SKM-1 (cell line): Measurements from ENCODE around the gene GALNT17.

Experiments used
- DNase-seq: peaks from one replicate; lab custom pipeline; 2025; ENCODE audit not compliant: unreplicated experiment; lab: John Stamatoyannopoulos, UW

Gene GALNT17

DNA sequence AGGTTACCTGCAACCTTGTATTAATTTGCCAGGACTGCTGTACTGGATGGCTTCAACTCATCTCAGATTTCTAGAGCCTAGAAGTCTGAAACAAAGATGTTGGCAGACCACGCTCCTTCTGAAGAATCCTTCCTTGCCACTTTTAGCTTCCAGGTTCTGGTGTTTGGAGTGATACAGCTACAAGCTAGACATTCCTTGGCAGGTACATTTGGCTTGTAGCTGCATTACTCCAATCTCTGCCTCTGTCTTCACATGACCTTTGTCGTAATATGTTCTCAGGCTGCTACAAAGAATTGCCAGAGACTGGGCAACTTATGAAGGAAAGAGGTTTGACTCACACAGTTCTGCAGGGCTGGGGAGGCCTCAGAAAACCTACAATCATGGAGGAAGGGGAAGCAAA lies 146.3 kb downstream of the GALNT17 start:
- DNase-seq, result no peak

GRCh38 chr7:71281261-71281660 lies 149.3 kb downstream of the GALNT17 start:
- DNase-seq, result no peak

- DNase-seq, result no peak
These were observed 151.9 kb downstream of the GALNT17 start for GRCh38 chr7:71283802-71284201.

- DNase-seq, result no peak
These were observed 153.7 kb downstream of the GALNT17 start for GRCh38 chr7:71285571-71286145.

GRCh38 chr7:71286336-71286735 lies 154.4 kb downstream of the GALNT17 start:
- DNase-seq, result no peak

- no peak for DNase-seq
These were observed 155.0 kb downstream of the GALNT17 start for GRCh38 chr7:71286924-71287323.

- DNase-seq, result no peak
These were observed 158.5 kb downstream of the GALNT17 start for GRCh38 chr7:71290452-71290851.

- no peak for DNase-seq
These were observed 166.4 kb downstream of the GALNT17 start for GRCh38 chr7:71298378-71298777.

GRCh38 chr7:71300086-71300485 lies 168.1 kb downstream of the GALNT17 start:
- DNase-seq, result no peak

- DNase-seq, result no peak
These were observed 168.7 kb downstream of the GALNT17 start for GRCh38 chr7:71300603-71301002.

DNA sequence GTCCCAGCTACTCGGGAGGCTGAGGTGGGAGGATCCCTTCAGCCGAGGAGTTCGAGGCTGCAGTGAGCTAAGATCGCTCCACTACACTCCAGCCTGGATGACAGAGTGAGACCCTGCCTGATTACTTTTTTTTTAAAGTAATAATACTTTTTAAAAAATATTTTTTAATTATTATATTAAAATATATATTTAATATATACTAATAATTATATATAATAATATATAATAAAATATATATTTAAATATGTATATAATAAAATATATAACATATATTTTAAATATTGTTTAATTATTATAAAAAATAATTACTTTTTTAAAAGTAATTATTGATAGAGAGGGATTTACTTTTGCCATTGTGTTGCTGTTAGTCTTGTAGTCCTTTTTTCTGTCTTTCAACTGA lies 169.2 kb downstream of the GALNT17 start:
- no peak for DNase-seq

DNA sequence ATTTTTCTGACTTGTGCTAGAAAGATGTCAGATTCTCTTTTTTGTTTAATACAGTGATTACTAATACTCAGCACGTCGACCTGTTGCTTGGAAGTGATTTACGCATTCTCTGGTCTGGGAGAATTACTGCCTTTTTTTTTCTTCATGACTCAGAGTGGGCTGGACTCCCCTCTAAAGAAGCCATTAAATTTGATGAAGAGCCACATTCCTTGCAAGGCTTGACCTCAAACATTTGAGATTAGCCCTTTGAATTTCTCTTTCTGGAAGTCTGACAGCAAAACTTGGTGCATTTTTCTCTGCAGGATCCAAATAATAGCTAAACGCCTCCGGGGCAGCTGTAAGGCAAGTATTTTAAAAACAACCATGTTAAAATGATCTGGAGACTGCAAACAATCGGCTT lies 171.6 kb downstream of the GALNT17 start:
- no peak for DNase-seq

GRCh38 chr7:71308096-71308495 lies 176.2 kb downstream of the GALNT17 start:
- DNase-seq, result no peak

- no peak for DNase-seq
These were observed 179.6 kb downstream of the GALNT17 start for GRCh38 chr7:71311576-71311975.

- no peak for DNase-seq
These were observed 181.0 kb downstream of the GALNT17 start for GRCh38 chr7:71312755-71313490.

DNA sequence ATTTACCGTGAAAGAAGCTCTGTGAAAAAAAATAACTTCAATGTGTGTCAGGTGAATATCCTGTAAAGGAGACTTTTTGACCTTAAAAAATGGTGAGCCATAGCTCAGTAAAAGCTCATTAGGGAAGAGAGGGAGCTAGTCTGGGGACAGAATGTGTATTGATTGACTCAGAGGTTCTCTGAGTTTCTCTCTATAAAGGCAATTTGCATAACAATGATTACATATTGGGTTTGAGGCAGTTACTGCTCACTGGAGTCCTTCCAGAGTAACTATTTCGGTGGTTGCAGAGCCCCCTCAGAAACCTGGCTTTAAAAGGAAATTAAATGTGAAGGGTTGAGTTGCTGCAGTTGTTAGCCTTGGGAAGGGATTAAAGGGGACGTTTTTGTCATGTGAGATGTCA lies 181.6 kb downstream of the GALNT17 start:
- DNase-seq, result no peak

- no peak for DNase-seq
These were observed 189.0 kb downstream of the GALNT17 start for GRCh38 chr7:71320916-71321315.

DNA sequence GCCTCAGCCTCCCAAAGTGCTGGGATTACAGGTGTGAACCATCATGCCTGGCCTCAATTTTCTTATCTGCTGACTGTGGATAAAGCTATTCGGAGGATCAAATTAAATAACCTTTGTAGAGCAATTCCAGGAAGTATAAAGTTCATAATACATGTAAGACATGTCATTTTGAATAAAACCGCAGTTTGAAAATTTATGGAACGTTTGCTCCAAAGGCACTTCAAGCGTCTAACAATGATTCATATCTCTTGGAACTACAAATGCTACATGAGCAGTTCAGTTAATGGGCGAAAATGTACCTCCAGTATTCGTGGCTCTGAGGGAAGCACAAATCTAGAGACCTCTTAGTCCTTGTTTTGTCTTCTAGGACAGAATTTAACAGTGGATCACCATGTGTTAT lies 190.3 kb downstream of the GALNT17 start:
- DNase-seq, result no peak

GRCh38 chr7:71323726-71324125 lies 191.8 kb downstream of the GALNT17 start:
- DNase-seq, result no peak

GRCh38 chr7:71325151-71325550 lies 193.2 kb downstream of the GALNT17 start:
- no peak for DNase-seq

DNA sequence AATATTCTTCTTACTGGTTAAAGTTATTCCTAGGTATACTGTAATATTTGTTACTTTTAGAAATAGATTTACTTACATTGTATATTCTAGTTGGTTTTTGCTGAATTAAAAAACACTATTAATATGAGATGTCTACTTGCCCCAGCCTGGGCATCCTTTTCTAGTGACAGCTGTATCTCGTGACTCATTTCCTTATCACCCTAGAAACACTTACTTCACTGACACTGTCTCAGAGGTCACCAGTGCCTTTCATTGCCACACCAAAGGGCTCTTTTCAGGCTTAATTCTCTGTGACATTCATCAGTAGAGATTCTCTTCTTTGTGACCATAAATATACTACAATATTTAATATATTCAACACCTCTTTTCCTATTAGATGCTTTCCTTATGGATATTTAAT lies 194.7 kb downstream of the GALNT17 start:
- no peak for DNase-seq

DNA sequence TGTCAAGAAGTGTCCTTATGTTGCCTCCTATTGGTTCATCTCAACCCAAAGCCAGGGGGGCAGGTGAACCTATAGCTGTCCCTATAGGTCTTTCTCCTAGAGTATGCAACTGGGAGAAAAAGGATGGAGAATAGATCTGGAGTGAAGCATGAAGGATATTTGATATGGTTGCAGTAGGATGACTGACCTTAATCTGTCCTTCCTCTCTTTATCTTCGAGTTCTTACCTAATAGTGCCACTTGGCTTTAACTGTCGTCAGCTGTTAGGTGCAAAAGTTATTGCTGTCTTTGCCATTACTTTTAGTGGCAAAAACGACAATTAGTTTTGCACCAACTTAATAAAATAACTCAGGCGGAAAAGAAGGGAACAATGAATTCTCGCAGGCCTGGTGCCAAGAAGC lies 196.0 kb downstream of the GALNT17 start:
- DNase-seq, result no peak
